DND-41 (cell line): ENCODE measurements around the gene DDX25.

Source experiments
- ATAC-seq: fragments of 200-7000 bp; cut with Tn5 transposase; 3 replicates; pipeline ENCODE4 v1.9.1; 2021; ENCODE audit warnings: low read depth; ENCODE audit not compliant: insufficient read depth
- DNase-seq: peaks from one replicate; pipeline ENCODE4 v3.0.0-alpha.2; 2020
- H2AFZ ChIP-seq: 2 replicates; pipeline ENCODE4 v1.6.0; 2012; ENCODE audit warnings: low read depth, low read length
- H3K27ac ChIP-seq: 2 replicates; pipeline ENCODE4 v1.5.1; 2012; ENCODE audit warnings: low read length, inconsistent platforms
- H3K27me3 ChIP-seq: fragments of 200-600 bp; sonication (generic); 2 replicates; pipeline ENCODE4 v1.6.0; 2012; ENCODE audit warnings: low read length, mild to moderate bottlenecking, inconsistent platforms; ENCODE audit not compliant: insufficient read depth, poor library complexity
- H3K36me3 ChIP-seq: 2 replicates; pipeline ENCODE4 v1.5.1; 2012; ENCODE audit warnings: low read length, inconsistent platforms; ENCODE audit not compliant: insufficient read depth
- H3K4me1 ChIP-seq: 2 replicates; pipeline ENCODE4 v1.5.1; 2012; ENCODE audit warnings: mild to moderate bottlenecking, low read length; ENCODE audit not compliant: insufficient read depth
- H3K4me2 ChIP-seq: 2 replicates; pipeline ENCODE4 v1.6.0; 2012; ENCODE audit warnings: mild to moderate bottlenecking, moderate library complexity, low read length, inconsistent platforms; ENCODE audit not compliant: insufficient read depth
- H3K4me3 ChIP-seq, 2 experiments: fragments of 200-600 bp in 1 of 2; shearing (Covaris generic) in 1 of 2; 2 replicates each; pipeline ENCODE4 v1.5.1; 2012 to 2016; ENCODE audit warnings: inconsistent platforms in 2 of 2, low read length in 2 of 2, mild to moderate bottlenecking in 2 of 2, low read depth in 1 of 2, moderate library complexity in 1 of 2
- H3K79me2 ChIP-seq: 2 replicates; pipeline ENCODE4 v1.6.0; 2012; ENCODE audit warnings: low read length, inconsistent platforms; ENCODE audit not compliant: insufficient read depth
- H3K9ac ChIP-seq: 2 replicates; pipeline ENCODE4 v1.6.0; 2012; ENCODE audit warnings: low read depth, mild to moderate bottlenecking, inconsistent platforms, low read length, moderate library complexity
- H3K9me3 ChIP-seq: 2 replicates; pipeline ENCODE4 v1.5.1; 2012; ENCODE audit warnings: low read length, moderate library complexity, mild to moderate bottlenecking, inconsistent platforms; ENCODE audit not compliant: insufficient read depth, severe bottlenecking
- H4K20me1 ChIP-seq: 2 replicates; pipeline ENCODE4 v1.6.0; 2012; ENCODE audit warnings: low read length; ENCODE audit not compliant: insufficient read depth
- CTCF ChIP-seq: IDR thresholded peaks from 2 replicates; pipeline ENCODE4 v1.5.1; 2012; ENCODE audit warnings: borderline replicate concordance, low read length, moderate library complexity, mild to moderate bottlenecking; ENCODE audit not compliant: poor library complexity, severe bottlenecking; ENCODE audit errors: extremely low read depth
- EZH2 ChIP-seq: IDR thresholded peaks from 3 replicates; pipeline ENCODE4 v1.6.1; 2012; ENCODE audit warnings: borderline replicate concordance, low read depth, mild to moderate bottlenecking, moderate library complexity, low read length, inconsistent platforms; ENCODE audit not compliant: severe bottlenecking

DDX25 gene

GRCh38 chr11:125949271-125950177 is 45.2 kb downstream of the DDX25 start:
- Histone ChIP-seq H4K20me1 (no peaks in the 10 kb centered on the region), H3K9ac (no peak overlapping the region), H2AFZ (no peak overlapping the region), H3K4me2 (no peak overlapping the region), H3K36me3 (no peaks in the 10 kb centered on the region), H3K79me2 (no peaks in the 10 kb centered on the region), H3K4me1 (no peaks in the 10 kb centered on the region; the same call in 1 of the 2 replicates), H3K4me3 (no peak overlapping the region), H3K27ac (no peak overlapping the region), H3K27me3 (no peaks in the 10 kb centered on the region), H3K9me3 (no peaks in the 10 kb centered on the region)
- DNase-seq (no peak), ATAC-seq (no peak)
- TF ChIP-seq CTCF: no peak
- TF ChIP-seq EZH2: no peak

- DNase-seq (no peak), ATAC-seq (no peak)
- Histone ChIP-seq H3K9me3 (no peaks in the 10 kb centered on the region), H3K27ac (no peak overlapping the region), H4K20me1 (no peaks in the 10 kb centered on the region), H3K9ac (no peak overlapping the region), H3K36me3 (no peaks in the 10 kb centered on the region), H3K79me2 (no peaks in the 10 kb centered on the region), H3K4me1 (no peaks in the 10 kb centered on the region; the same call in 1 of the 2 replicates), H3K27me3 (no peaks in the 10 kb centered on the region), H3K4me3 (no peak overlapping the region), H2AFZ (no peak overlapping the region), H3K4me2 (no peak overlapping the region)
- TF ChIP-seq CTCF: no peak
- TF ChIP-seq EZH2: no peak
Measured at GRCh38 chr11:125950178-125950490, 45.8 kb downstream of the DDX25 start.

- Histone ChIP-seq H3K9me3 (no peaks in the 10 kb centered on the region), H3K79me2 (no peaks in the 10 kb centered on the region), H3K4me1 (no peaks in the 10 kb centered on the region; the same call in 1 of the 2 replicates), H3K9ac (no peak overlapping the region), H3K27ac (no peak overlapping the region), H3K27me3 (no peaks in the 10 kb centered on the region), H3K36me3 (no peaks in the 10 kb centered on the region), H2AFZ (no peak overlapping the region), H3K4me3 (no peak overlapping the region), H3K4me2 (no peak overlapping the region), H4K20me1 (no peaks in the 10 kb centered on the region)
- no peak for TF ChIP-seq EZH2
- TF ChIP-seq CTCF: no peak
- ATAC-seq (no peak), DNase-seq (no peak)
Measured at GRCh38 chr11:125950696-125951651, 46.7 kb downstream of the DDX25 start.
